ENCODE data around the gene THAP10.

DNA sequence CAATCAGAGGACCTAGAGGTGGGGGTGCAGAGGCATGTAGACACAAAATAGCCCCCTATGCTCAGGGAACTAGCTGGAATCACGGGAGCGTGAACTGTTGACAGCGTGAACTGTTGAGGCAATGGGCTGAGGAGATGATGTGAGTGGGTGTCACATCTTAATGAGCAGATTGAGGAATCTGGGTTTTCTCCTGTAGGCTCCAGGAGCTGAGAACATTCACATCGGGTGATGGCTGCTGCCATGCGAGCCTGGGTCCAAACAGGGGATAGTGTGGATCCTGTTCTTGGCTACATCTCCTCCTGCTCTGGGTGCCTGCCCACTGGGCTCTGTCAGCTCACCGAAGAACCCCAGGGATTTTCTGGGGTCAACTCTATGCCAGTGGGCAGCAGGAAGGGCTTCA is 40.3 kb downstream of the THAP10 start:
- TF ChIP-seq CTCF (IDR thresholded peaks at IDR 0.05) (no peak), POLR2A (IDR thresholded peaks at IDR 0.05) (no peak)

Measured in heart left ventricle (tissue), 13 donors.